ENCODE measurements around the gene DYNLT2. TPM values are rescaled to one million over a fixed set of nuclear protein-coding genes. Genes with fewer than 3 reads are reported as not detected.
A peak's percentile ranks its signal among the peaks of the same experiment; 100 is the strongest.

DYNLT2 gene
- total and polyA plus RNA-seq, 3 experiments from 2014 or later, result 0.67 to 1.9 (median 1.4) TPM

DNA sequence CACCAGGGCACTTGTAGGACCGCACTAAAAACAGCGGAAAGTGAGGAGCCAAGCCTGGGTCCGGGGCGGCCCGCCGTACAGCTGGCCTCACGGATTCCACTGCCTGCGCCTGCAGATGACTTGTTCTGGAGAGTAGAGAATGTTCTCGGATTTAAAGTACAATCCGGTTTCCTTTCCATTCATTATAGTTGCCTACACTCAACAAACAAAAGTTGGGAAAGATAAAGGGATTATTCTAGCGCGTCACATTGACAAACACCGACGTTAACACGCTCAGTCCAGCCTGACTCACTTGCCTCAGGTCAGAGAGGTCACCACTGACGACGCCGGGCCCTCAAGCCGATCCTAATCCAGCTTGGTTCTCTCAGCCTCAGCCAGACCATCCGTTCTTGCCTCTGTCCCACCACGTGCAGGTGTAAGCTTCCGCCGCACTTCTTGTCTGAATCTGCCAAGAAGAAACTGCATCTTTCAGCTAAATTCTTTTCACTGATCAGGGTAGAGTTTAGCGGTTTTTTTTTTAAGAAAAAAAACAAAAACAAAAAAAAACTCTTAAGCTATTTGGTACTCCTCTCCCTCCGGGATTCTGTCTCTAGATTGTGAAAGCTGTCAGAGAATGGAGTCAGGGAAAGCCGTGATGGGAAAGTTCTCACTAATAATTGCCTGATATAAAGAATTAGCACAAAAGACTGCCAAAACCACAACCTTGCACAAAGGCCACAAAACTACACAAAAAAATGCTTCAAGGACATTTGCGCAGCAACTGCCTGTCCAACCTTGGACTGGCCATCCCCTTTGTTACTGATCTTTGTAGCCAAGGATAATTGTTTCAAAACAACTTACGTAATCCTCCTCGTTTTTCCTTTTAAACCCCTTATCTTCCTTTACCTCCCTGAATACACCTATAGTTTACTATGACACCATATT is 26.0 kb downstream of the DYNLT2 start:
- Mint-ChIP-seq H3K9me3 (no peaks in the 10 kb centered on the region), H3K4me3 (peak overlapping the region; percentile 85 to 92 (median 89)), H3K4me1 (peaks cover 29 to 46% (median 40%) of the 10 kb centered on the region in 3 donors), H3K36me3 (peaks cover 0 to 11% (median 0%) of the 10 kb centered on the region in 3 donors), H3K27ac (peak overlapping the region; percentile 37 to 92 (median 89)), H3K27me3 (peaks cover 0 to 1% of the 10 kb centered on the region in 2 donors)
- Histone ChIP-seq H3K27ac (ENCODE audit: low read depth, low read length) (peak overlapping the region; percentile 40), H3K4me1 (ENCODE audit: insufficient read depth, low read length) (peaks cover 31% of the 10 kb centered on the region), H3K27me3 (ENCODE audit: insufficient read depth, low read length, poor library complexity, severe bottlenecking) (no peaks in the 10 kb centered on the region), H3K36me3 (ENCODE audit: insufficient read depth, low read length) (no peaks in the 10 kb centered on the region), H3K9me3 (ENCODE audit: low read length) (no peaks in the 10 kb centered on the region), H3K4me3 (ENCODE audit: low read length) (peak overlapping the region; percentile 51)
- ChIA-PET CTCF (interaction anchor here (0.8 to 1.4 kb wide), 3 partner anchors 15 to 70 kb away, joined by 3 to 4 read pairs (median 3); partner anchors contain the start of genes DYNLT2 and ERMARD), POLR2A (interaction anchor here (0.8 to 5.6 kb wide), 4 partner anchors 9 to 26 kb away, joined by 3 to 69 read pairs (median 6); partner anchors contain the start of genes C6orf120, DYNLT2, ERMARD and WDR27)
- peak in 2 of 5 donors; percentile 26 to 52 for DNase-seq

- Mint-ChIP-seq H3K36me3 (peaks cover 0 to 16% (median 0%) of the 10 kb centered on the region in 3 donors), H3K9me3 (no peaks in the 10 kb centered on the region), H3K27me3 (peaks cover 0 to 1% of the 10 kb centered on the region in 2 donors), H3K4me1 (peaks cover 33 to 53% (median 48%) of the 10 kb centered on the region in 3 donors), H3K27ac (peak within 1 kb of the TSS; percentile 90 to 99 (median 94)), H3K4me3 (peak within 1 kb of the TSS; percentile 89 to 99 (median 92))
- Histone ChIP-seq H3K36me3 (ENCODE audit: insufficient read depth, low read length) (no peaks in the 10 kb centered on the region), H3K4me1 (ENCODE audit: insufficient read depth, low read length) (peaks cover 35% of the 10 kb centered on the region), H3K27ac (ENCODE audit: low read depth, low read length) (peak within 1 kb of the TSS; percentile 81), H3K4me3 (ENCODE audit: low read length) (peak within 1 kb of the TSS; percentile 75), H3K27me3 (ENCODE audit: insufficient read depth, low read length, poor library complexity, severe bottlenecking) (no peaks in the 10 kb centered on the region), H3K9me3 (ENCODE audit: low read length) (no peaks in the 10 kb centered on the region)
- DNase-seq, result peak; percentile 54 to 80 (median 63)
- CTCF ChIA-PET, result interaction anchor here (0.8 to 1.1 kb wide), 2 partner anchors 14 to 69 kb away, joined by 3 to 4 read pairs; no protein-coding TSS in a partner anchor
- POLR2A ChIA-PET, result interaction anchor here (0.8 to 5.6 kb wide), 4 partner anchors 9 to 27 kb away, joined by 3 to 69 read pairs (median 6); partner anchors contain the start of genes C6orf120, DYNLT2, ERMARD and WDR27
Observed at GRCh38 chr6:169724494-169725124, 26.8 kb downstream of the DYNLT2 start, which contains the start of gene PHF10. TSS of gene PHF10 (minus strand) at chr6:169724500. CDS start at chr6:169723931, 569 bp downstream.

DNA sequence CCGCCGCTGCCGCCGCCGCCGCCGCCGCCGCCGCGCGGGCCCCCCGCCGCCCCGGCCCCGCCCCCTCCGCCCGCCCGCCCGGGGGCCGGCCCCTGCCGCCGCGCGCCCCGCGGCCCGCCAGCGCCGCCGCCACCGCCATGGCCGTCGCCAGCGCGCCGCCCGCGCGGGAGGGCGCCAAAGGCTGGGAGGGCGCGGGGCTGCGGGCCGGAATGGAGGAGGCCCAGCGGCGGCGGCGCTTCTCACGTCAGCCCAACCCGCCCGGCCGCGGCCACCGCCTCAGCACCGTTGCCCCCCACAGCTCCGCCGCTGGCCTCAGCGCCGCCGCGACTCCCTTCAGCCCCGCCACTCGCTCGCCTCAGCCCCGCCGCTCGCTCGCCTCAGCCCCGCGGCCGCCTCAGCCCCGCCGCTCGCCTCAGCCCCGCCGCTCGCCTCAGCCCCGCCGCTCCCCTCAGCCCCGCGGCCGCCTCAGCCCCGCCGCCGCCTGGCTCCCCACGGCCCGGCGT is 27.3 kb downstream of the DYNLT2 start:
- Mint-ChIP-seq H3K4me1 (peaks cover 39 to 59% (median 54%) of the 10 kb centered on the region in 3 donors), H3K27ac (peak overlapping the region in 1 of 8 donors; percentile 77), H3K36me3 (peaks cover 0 to 20% (median 0%) of the 10 kb centered on the region in 3 donors), H3K4me3 (peak overlapping the region; percentile 37 to 77 (median 66)), H3K9me3 (no peaks in the 10 kb centered on the region), H3K27me3 (no peaks in the 10 kb centered on the region)
- Histone ChIP-seq H3K27ac (ENCODE audit: low read depth, low read length) (no peak overlapping the region), H3K4me3 (ENCODE audit: low read length) (no peak overlapping the region), H3K4me1 (ENCODE audit: insufficient read depth, low read length) (peaks cover 41% of the 10 kb centered on the region), H3K36me3 (ENCODE audit: insufficient read depth, low read length) (no peaks in the 10 kb centered on the region), H3K9me3 (ENCODE audit: low read length) (no peaks in the 10 kb centered on the region), H3K27me3 (ENCODE audit: insufficient read depth, low read length, poor library complexity, severe bottlenecking) (no peaks in the 10 kb centered on the region)
- peak; percentile 31 to 59 (median 47) for DNase-seq
- CTCF ChIA-PET, result interaction anchor here (1.1 kb wide), 1 partner anchor 69 kb away, joined by 3 read pairs; no protein-coding TSS in a partner anchor
- POLR2A ChIA-PET, result interaction anchor here (1.2 to 5.6 kb wide), 5 partner anchors 18 to 829 kb away, joined by 5 to 69 read pairs (median 7); partner anchors contain the start of genes C6orf120, DYNLT2, ERMARD and PSMB1

GRCh38 chr6:169723200-169723909 is 28.0 kb downstream of the DYNLT2 start:
- ChIA-PET POLR2A (interaction anchor here (0.9 to 5.6 kb wide), 6 partner anchors 8 to 830 kb away, joined by 3 to 69 read pairs (median 8); partner anchors contain the start of genes C6orf120, DYNLT2, ERMARD and PSMB1), CTCF (interaction anchor here (1.7 kb wide), 1 partner anchor 28 kb away, joined by 6 read pairs; the partner anchor contains the start of genes DYNLT2 and ERMARD)
- Mint-ChIP-seq H3K4me1 (peaks cover 42 to 64% (median 56%) of the 10 kb centered on the region in 3 donors), H3K4me3 (peak overlapping the region; percentile 87 to 99 (median 90)), H3K9me3 (no peaks in the 10 kb centered on the region), H3K36me3 (peaks cover 0 to 23% (median 0%) of the 10 kb centered on the region in 3 donors), H3K27me3 (no peaks in the 10 kb centered on the region), H3K27ac (peak overlapping the region; percentile 90 to 99 (median 94))
- Histone ChIP-seq H3K27ac (ENCODE audit: low read depth, low read length) (peak overlapping the region; percentile 81), H3K4me3 (ENCODE audit: low read length) (peak overlapping the region; percentile 75), H3K36me3 (ENCODE audit: insufficient read depth, low read length) (no peaks in the 10 kb centered on the region), H3K9me3 (ENCODE audit: low read length) (no peaks in the 10 kb centered on the region), H3K4me1 (ENCODE audit: insufficient read depth, low read length) (peaks cover 42% of the 10 kb centered on the region), H3K27me3 (ENCODE audit: insufficient read depth, low read length, poor library complexity, severe bottlenecking) (no peaks in the 10 kb centered on the region)
- DNase-seq, result peak; percentile 54 to 82 (median 75)

DNA sequence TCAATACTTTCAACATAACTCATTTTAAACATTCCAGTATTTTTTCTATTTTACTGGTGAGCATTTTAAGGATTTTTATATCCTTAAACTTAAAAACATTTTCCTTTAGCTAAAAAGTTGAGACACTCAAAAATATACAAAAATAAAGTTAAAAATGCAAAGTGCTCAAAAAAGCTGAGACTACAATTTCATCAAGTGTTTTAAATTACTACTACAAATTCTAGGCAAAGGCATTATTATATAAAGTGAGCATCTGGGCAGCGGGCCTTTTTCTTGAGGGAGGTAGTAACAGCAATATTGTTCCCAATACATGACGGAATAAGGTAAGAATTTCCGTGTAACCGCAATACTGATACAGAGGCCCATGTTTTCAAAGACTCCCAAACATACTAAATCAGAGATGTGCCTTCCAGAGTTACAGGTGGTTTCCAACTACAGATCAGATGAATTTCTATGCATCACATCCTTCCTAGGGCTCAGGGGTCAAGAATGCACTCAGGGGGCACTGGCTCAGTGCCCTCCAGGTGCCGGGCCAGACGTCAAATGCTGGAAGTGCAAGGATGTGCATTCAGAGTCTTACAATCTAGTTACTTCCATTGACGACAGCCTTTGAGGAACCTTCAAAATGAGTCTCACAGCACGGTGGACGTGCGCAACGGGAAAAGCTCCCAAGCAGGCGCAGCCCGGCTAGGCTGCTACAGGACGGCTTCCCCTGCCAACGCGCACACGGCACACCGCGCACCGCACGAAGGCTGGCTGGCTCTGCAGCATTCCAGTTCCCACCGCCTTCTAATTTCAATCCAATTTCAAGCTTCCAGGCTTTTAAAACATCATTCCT is 28.8 kb downstream of the DYNLT2 start:
- CTCF ChIA-PET, result interaction anchor here (1.1 to 1.9 kb wide), 3 partner anchors 11 to 29 kb away, joined by 3 to 12 read pairs (median 6); partner anchors contain the start of genes C6orf120, DYNLT2, ERMARD and WDR27
- Histone ChIP-seq H3K36me3 (ENCODE audit: insufficient read depth, low read length) (no peaks in the 10 kb centered on the region), H3K27ac (ENCODE audit: low read depth, low read length) (peak overlapping the region; percentile 81), H3K9me3 (ENCODE audit: low read length) (no peaks in the 10 kb centered on the region), H3K4me3 (ENCODE audit: low read length) (peak overlapping the region; percentile 75), H3K27me3 (ENCODE audit: insufficient read depth, low read length, poor library complexity, severe bottlenecking) (no peaks in the 10 kb centered on the region), H3K4me1 (ENCODE audit: insufficient read depth, low read length) (peaks cover 42% of the 10 kb centered on the region)
- H3K36me3 Mint-ChIP-seq, result peaks cover 0 to 24% (median 0%) of the 10 kb centered on the region in 3 donors
- H3K4me1 Mint-ChIP-seq, result peaks cover 44 to 68% (median 63%) of the 10 kb centered on the region in 3 donors
- peak overlapping the region; percentile 90 to 99 (median 94) for H3K27ac Mint-ChIP-seq
- peak in 3 of 5 donors; percentile 16 to 59 (median 22) for DNase-seq
- peak overlapping the region; percentile 87 to 99 (median 90) for H3K4me3 Mint-ChIP-seq
- POLR2A ChIA-PET, result interaction anchor here (0.9 to 5.6 kb wide), 6 partner anchors 8 to 831 kb away, joined by 3 to 69 read pairs (median 8); partner anchors contain the start of genes C6orf120, DYNLT2, ERMARD and PSMB1
- H3K27me3 Mint-ChIP-seq, result no peaks in the 10 kb centered on the region
- H3K9me3 Mint-ChIP-seq, result no peaks in the 10 kb centered on the region

DNA sequence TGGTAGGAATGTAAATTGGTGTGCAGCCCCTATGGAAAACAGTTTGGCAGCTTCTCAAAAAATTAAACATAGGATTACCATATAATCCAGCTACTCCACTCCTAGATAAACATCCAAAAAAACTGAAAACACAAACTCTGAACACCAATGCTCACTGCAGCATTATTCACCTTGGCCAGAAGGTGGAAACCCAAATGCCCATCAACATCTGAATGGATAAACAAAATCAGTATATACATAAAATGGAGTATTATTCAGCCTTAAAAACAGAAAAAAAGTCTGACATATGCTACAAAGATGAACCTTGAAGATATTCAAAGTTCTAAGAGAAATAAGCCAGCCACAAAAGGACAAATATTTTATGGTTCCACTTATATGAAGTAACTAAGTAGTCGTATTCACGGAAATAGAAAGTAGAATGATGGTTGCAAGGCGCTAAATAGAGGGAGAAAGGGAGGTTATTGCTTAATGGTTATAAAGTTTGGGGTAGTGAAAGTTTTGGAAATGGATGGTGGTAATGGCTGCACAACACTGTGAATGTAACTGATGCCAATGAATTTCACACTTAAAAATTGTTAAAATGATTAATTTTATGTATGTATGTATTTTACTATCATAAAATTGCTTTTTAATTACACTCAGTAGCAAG is 31.0 kb downstream of the DYNLT2 start:
- Histone ChIP-seq H3K36me3 (ENCODE audit: insufficient read depth, low read length) (peaks cover 6% of the 10 kb centered on the region), H3K4me1 (ENCODE audit: insufficient read depth, low read length) (peaks cover 39% of the 10 kb centered on the region), H3K9me3 (ENCODE audit: low read length) (no peaks in the 10 kb centered on the region), H3K27me3 (ENCODE audit: insufficient read depth, low read length, poor library complexity, severe bottlenecking) (no peaks in the 10 kb centered on the region), H3K27ac (ENCODE audit: low read depth, low read length) (no peak overlapping the region), H3K4me3 (ENCODE audit: low read length) (no peak overlapping the region)
- peak overlapping the region in 2 of 7 donors; percentile 4 to 64 for H3K4me3 Mint-ChIP-seq
- no peaks in the 10 kb centered on the region for H3K9me3 Mint-ChIP-seq
- H3K4me1 Mint-ChIP-seq, result peaks cover 39 to 64% (median 57%) of the 10 kb centered on the region in 3 donors
- DNase-seq, result no peak
- H3K27ac Mint-ChIP-seq, result peak overlapping the region; percentile 11 to 79 (median 58)
- peaks cover 0 to 43% (median 0%) of the 10 kb centered on the region in 3 donors for H3K36me3 Mint-ChIP-seq
- no peaks in the 10 kb centered on the region for H3K27me3 Mint-ChIP-seq
- POLR2A ChIA-PET, result interaction anchor here (1.5 kb wide), 1 partner anchor 18 kb away, joined by 7 read pairs; the partner anchor contains the start of genes C6orf120 and WDR27
- CTCF ChIA-PET, result interaction anchor here (1.1 to 2.4 kb wide), 2 partner anchors 18 to 31 kb away, joined by 4 to 7 read pairs; partner anchors contain the start of genes C6orf120, DYNLT2, ERMARD and WDR27
